Vagina (tissue), 2 donors: Measurements from ENCODE around the gene ABCA8.

ENCODE experiments used
- POLR2A ChIP-seq, 2 donors: fragments of 450-650 bp; IDR thresholded peaks; one replicate each; pipeline ENCODE4 v1.6.1; 2017; ENCODE audit warnings: antibody characterized with exemption in 2 of 2, mild to moderate bottlenecking in 2 of 2, moderate library complexity in 2 of 2
- POLR2AphosphoS5 ChIP-seq, 2 donors: sonication (generic); formaldehyde crosslinking; IDR thresholded peaks; one replicate each; pipeline ENCODE4 v1.9.0; 2017; ENCODE audit warnings: antibody characterized with exemption in 2 of 2, mild to moderate bottlenecking in 2 of 2, low read depth in 1 of 2; ENCODE audit not compliant: insufficient read depth in 1 of 2
- TF ChIP-seq, protein P1 (sequence below), 3 experiments: fragments of 450-650 bp in 2 of 3; fragments of 200-600 bp in 1 of 3; sonication (generic) in 1 of 3; IDR thresholded peaks; one replicate each; pipeline ENCODE4 v1.5.1; 2017 to 2019; ENCODE audit warnings: antibody characterized with exemption in 3 of 3, mild to moderate bottlenecking in 2 of 3, moderate library complexity in 2 of 3

- TF ChIP-seq, protein P1, sequence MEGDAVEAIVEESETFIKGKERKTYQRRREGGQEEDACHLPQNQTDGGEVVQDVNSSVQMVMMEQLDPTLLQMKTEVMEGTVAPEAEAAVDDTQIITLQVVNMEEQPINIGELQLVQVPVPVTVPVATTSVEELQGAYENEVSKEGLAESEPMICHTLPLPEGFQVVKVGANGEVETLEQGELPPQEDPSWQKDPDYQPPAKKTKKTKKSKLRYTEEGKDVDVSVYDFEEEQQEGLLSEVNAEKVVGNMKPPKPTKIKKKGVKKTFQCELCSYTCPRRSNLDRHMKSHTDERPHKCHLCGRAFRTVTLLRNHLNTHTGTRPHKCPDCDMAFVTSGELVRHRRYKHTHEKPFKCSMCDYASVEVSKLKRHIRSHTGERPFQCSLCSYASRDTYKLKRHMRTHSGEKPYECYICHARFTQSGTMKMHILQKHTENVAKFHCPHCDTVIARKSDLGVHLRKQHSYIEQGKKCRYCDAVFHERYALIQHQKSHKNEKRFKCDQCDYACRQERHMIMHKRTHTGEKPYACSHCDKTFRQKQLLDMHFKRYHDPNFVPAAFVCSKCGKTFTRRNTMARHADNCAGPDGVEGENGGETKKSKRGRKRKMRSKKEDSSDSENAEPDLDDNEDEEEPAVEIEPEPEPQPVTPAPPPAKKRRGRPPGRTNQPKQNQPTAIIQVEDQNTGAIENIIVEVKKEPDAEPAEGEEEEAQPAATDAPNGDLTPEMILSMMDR (IDR thresholded peaks at IDR 0.05), result no peak
- TF ChIP-seq POLR2A (IDR thresholded peaks at IDR 0.05) (no peak), POLR2AphosphoS5 (IDR thresholded peaks at IDR 0.05; ENCODE audit: insufficient read depth in 1 of 2, low read depth in 1 of 2) (no peak)
Measured at GRCh38 chr17:68853036-68853435, 102.2 kb downstream of the ABCA8 start.
